NCI-H510A treated with DMSO at 0.1 percent for 48 hours (cell line): ENCODE results near the gene TMED7.

Experiments
- DNase-seq: peaks from one replicate; lab custom pipeline; 2025; lab: John Stamatoyannopoulos, UW

TMED7 gene

GRCh38 chr5:115580941-115581340 is 44.9 kb downstream of the TMED7 start:
- no peak for DNase-seq

GRCh38 chr5:115579747-115580173 is 46.1 kb downstream of the TMED7 start:
- no peak for DNase-seq

GRCh38 chr5:115579216-115579615 is 46.6 kb downstream of the TMED7 start:
- no peak for DNase-seq

GRCh38 chr5:115578657-115579056 is 47.2 kb downstream of the TMED7 start:
- DNase-seq: no peak

- no peak for DNase-seq
Observed at GRCh38 chr5:115577741-115578140, 48.1 kb downstream of the TMED7 start.

GRCh38 chr5:115577329-115577728 is 48.5 kb downstream of the TMED7 start:
- no peak for DNase-seq

GRCh38 chr5:115575167-115576070 is 50.4 kb downstream of the TMED7 start:
- DNase-seq: no peak

- no peak for DNase-seq
Observed at GRCh38 chr5:115573133-115573532, 52.7 kb downstream of the TMED7 start.

GRCh38 chr5:115571441-115571878 is 54.4 kb downstream of the TMED7 start:
- no peak for DNase-seq

- DNase-seq: no peak
Observed at GRCh38 chr5:115568668-115569067, 57.2 kb downstream of the TMED7 start.

GRCh38 chr5:115565233-115565632 is 60.6 kb downstream of the TMED7 start:
- no peak for DNase-seq
